Activated CD4-positive, CD25-positive, alpha-beta regulatory T cell treated with anti-CD3 and anti-CD28 coated beads, Interleukin-2, amount 50 U/mL, for 24 hours (primary cell): ENCODE results near the gene MACROD1.

Experiments used
- ATAC-seq, 2 donors: fragments of 150-1000 bp; cut with Tn5 transposase; one replicate each; pipeline ENCODE4 v1.10.0; 2021; ENCODE audit warnings: mild to moderate bottlenecking in 1 of 2, moderate library complexity in 1 of 2

The MACROD1 gene

GRCh38 chr11:64110465-64111375 lies 55.2 kb downstream of the MACROD1 start:
- ATAC-seq: no peak

- no peak for ATAC-seq
Observed at GRCh38 chr11:64109332-64109731, 56.6 kb downstream of the MACROD1 start.

- no peak for ATAC-seq
Observed at GRCh38 chr11:64107303-64107702, 58.6 kb downstream of the MACROD1 start.

GRCh38 chr11:64104632-64105031 lies 61.3 kb downstream of the MACROD1 start:
- ATAC-seq: no peak

DNA sequence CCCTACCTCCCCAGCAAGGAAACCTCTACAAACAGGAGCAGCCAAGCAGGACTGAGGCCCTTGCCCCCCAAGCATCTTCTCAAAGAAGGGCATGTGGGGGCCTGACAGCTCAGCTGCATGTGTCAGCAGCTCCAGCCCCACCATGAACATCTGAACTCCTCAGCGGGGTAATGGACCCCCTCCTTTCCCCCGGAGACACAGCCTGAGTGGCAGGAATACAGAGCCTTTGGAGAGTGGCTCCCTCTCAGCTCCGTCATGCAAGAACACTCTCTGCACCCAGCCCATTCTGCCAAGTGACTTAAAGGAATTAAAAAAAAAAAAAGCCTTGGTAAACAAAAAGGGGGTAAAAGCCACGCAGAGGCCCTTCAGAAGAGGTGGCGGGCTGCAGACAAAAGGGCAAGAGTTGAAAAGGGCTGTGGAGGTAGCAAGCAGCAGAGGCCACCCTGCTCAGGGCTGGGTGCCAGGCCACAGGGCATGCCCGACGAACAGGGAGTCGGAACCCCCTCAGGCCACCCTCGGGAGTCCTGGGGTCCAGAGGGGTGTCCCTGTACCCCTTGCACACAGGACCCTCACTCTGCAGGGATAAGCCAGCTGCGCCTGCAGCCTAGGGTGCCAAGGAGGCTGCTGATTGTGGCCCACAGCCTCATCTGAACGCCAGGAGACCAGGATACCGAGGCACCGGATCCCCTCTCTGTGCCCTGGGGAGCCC lies 62.5 kb downstream of the MACROD1 start:
- no peak for ATAC-seq

DNA sequence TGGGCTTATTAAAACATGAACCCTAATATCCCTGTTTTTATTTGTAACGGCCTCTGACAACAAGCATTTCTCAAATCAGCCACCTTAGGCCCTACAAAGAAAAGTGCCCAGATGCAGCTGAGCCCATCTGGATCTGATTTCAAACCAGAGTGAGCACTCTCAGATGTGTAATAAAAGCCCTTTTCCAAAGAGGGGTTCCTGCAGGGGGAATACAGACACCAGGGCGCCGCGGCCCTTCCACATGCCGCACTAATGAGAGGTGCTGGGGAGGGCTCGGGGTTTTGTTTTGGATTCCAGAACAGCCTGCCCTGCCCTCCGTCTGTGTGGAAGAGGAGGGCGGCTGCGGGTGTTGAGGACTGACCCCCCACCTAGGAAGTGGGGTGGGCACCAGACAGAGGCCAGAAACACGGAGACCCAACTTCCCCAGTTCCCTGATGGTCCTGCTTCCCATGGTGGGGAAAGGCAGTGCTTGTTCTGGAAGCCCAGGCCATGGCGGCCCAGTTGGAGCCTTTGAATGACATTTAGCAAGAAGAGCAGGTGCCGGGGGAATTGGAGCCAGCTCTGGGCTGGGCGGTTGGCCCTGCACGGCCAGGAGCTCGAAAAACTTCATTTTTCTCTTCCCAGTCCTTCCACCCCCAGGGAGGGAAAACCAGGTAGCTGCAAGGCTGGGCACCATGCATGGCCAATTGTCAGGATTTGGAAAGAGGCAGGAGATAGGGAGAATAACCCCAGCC lies 63.7 kb downstream of the MACROD1 start:
- no peak for ATAC-seq

DNA sequence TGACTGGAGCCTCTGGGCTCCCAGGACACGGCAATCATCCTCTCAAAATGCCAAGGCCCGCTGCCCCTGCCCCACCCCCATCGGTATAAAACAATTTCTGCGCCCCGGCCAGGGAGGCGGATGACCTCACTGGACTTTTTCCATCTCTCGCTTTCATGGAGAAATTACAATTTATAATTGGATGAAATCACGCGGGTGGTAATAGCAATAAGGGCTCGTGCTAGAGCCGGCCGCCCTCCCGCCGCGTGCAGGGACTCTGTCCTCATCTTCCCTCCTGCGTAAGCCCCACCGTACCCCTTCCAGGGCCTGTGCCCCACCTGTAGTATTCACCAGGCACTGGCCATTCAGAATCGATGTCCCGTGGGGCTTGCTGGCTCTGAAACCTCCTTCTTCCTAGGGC lies 64.5 kb downstream of the MACROD1 start:
- no peak for ATAC-seq

- ATAC-seq: no peak
Observed at GRCh38 chr11:64100782-64101353, 65.0 kb downstream of the MACROD1 start.

DNA sequence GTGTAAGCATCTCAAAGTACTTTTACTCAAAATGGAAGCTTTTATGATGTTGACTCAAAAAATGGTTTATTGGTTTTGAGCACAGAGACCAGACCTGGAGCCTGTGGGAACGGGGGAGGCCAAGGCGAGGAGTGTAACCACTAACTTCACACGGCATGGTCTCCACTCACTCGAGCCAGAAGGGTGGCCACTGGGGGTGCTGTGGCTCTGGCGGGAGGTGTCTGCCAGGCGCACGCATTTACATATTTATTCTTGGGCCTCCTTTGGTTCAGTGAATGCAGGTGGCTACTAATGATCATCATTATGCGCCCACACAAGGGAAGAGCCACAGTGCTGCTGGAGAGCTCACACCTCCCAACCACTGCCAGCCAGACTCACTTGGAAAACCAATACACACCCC lies 65.6 kb downstream of the MACROD1 start:
- no peak for ATAC-seq

DNA sequence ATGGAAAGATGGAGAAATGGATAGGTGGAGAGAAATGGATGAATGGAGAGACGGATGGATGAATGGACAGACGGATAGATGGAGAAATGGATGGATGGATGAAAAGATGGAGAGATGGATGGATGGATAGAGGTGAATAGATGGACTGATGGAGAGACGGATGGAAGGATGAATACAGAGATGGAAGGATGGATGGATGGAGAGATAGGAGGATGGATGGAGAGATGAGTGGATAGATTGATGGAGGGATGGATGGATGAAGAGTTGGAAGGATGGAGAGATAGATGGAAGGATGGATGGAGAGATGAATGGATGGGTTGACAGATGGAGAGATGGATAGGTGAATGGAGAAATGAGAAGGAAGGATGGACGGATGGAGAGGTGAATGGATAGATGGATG lies 66.5 kb downstream of the MACROD1 start:
- no peak for ATAC-seq

GRCh38 chr11:64098318-64098831 lies 67.5 kb downstream of the MACROD1 start:
- no peak for ATAC-seq

DNA sequence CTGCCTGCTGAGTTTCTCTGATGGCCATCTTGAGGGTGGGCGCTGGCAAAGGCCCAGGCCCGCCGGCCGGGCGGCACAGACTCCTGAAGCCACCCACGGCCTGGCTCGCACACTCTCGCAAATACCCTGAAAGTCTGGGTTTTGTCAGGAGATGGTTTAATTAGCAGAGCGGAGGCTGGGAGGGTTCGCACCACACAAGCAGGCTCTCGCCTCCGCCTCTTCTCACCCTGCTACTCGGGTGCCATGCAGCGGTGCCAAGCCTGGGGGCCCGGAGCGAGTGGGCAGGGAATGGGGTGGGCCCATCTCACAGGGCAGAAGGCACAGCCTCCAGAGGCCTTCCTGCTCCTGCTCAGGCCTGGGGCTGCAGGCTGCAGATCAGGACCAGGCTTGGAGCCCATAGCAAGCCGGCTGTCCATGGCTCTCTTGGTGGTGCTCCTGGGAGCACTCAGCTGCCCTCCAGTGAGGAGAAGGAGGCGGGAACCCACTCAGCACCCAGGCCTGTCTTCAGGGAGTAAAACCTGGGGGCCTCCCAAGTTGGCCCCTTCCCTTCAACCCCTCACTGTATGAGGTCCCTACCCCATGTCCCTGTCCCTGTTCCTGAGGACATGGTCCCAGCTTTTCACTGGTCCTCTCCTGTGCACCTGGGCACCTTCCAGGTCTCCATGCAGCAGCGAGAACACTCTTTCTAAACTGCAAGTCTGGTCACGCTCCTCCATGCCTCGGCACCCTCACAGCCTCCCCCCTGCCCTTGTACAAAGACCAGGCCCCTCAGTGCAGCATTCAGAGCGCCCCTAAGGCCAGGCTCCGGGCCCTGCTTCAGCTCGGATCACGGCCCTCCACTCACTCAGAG lies 68.2 kb downstream of the MACROD1 start:
- ATAC-seq: no peak

GRCh38 chr11:64096835-64097234 lies 69.1 kb downstream of the MACROD1 start:
- no peak for ATAC-seq

DNA sequence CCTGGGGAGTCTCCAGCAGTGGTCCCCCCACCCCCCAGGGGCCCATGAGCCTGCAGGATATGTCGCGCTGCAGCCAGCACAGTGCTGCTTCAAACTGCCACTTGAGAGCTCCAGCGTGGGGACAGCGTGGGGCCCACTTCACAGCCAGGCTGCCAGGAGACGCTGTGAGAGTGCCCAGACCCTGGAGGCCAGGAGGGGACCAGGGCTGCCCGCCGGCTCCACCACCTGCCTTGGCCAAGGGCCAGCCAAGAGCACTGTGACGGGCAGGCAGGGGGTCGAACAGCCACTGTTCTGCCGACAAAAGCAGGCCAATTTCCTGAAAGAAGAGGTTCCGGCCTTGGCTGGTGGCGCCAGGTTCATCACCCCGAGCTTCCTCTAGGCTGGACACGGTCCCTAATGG lies 70.0 kb downstream of the MACROD1 start:
- ATAC-seq: no peak

DNA sequence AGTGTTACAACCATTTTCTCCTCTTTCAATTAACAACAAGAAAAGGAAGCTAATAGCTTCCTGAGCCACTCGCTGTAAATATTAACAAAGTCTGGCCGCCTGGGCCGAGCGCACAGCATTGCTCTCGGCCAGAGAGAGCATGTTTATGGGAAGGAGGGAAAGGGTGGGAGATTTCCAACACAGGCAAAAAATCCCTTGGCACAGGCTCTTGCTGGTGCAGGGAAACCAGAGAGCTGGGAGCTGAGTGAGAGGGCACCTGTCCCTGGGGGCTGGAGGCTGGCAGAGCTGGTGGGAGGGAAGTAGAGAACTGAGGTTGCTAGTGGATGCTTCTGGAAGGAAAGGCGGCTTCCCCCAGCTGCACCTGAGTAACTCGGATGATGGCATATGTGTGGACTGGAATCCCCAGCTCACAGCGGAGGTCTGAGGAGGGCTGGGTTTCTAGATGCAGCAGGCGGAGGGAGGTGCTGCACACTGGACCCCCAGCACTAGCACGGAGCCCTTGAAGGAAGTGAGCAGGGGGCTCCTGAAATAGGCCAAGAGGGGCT lies 70.6 kb downstream of the MACROD1 start:
- no peak for ATAC-seq

- no peak for ATAC-seq
Observed at GRCh38 chr11:64094463-64095260, 71.3 kb downstream of the MACROD1 start.

GRCh38 chr11:64093233-64094039 lies 72.5 kb downstream of the MACROD1 start:
- ATAC-seq: no peak

GRCh38 chr11:64092761-64093136 lies 73.2 kb downstream of the MACROD1 start:
- no peak for ATAC-seq

DNA sequence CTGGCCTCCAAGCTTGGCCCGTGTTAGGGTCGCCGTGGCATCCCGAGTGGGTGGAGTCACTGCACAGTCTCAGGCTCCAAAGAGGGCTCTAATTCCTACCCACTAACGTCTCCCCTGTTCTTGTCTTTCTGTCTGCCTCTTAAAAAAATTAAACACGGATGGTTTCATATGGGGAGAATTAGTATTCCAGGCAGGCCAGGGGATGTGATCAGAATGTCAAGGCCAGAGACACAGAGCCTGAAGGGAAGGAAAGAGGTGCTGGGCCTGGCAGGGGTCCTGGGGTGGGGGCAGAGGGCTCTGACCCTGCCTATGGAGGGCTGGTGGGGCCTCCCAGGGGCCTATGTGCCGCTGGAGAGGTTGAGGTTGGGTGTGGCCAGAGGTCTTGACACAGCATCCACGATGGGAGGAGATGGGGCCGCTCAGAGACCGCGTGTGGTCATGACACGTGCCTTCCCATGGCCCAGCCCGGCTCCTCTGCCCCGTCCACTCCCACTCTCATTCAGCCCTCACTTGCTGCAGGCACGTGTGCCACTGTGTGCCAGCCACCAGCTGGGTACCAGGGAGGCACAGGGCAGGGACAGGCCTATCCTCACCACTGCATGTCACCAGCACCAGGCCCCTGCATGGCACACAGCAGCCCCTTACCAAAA lies 73.7 kb downstream of the MACROD1 start:
- no peak for ATAC-seq
